ENCODE results near the gene ARAP2.

- no peak for TF ChIP-seq CTCF (IDR thresholded peaks at IDR 0.05)
- TF ChIP-seq POLR2A (IDR thresholded peaks at IDR 0.05; ENCODE audit: low read depth), result no peak
- no peak for TF ChIP-seq POLR2AphosphoS5 (IDR thresholded peaks at IDR 0.05)
Observed at GRCh38 chr4:36024901-36025660, 219.2 kb downstream of the ARAP2 start.
